HepG2 (cell line): ENCODE results near the gene DTYMK. TPM values are rescaled to one million over a fixed set of nuclear protein-coding genes. Genes with fewer than 3 reads are reported as not detected.
A peak's percentile ranks its signal among the peaks of the same experiment; 100 is the strongest.

Source experiments
- ATAC-seq: fragments of 200-7000 bp; cut with Tn5 transposase; 3 replicates; pipeline ENCODE4 v1.9.1; 2020; ENCODE audit warnings: mild to moderate bottlenecking, moderate library complexity
- BruUV-seq: library from RNA; stranded (reverse); fragments of 400-500 nt; replicated peaks from 2 replicates; lab custom pipeline; 2021; lab: Mats Ljungman, UMichigan
- CTCF ChIA-PET: fragments of 300-600 bp; formaldehyde crosslinking; extraction: SDS; loops from one replicate; lab custom pipeline; 2021; ENCODE audit warnings: low total read pairs, inconsistent platforms, low intra/inter-chr PET ratio; lab: Yijun Ruan, JAX
- POLR2A ChIA-PET: fragments of 350-600 bp; sonication (Branson Sonifier 250); formaldehyde crosslinking; loops from one replicate; lab custom pipeline; 2020; ENCODE audit warnings: antibody characterized with exemption, inconsistent platforms; lab: Yijun Ruan, JAX
- DNase-seq: peaks from one replicate; pipeline ENCODE4 v3.0.0-alpha.2; 2015; ENCODE audit warnings: low spot score
- FAIRE-seq: peaks from 3 replicates; lab custom pipeline; 2011; peaks lifted over from hg19 to GRCh38; lab: Jason Lieb, UNC
- H2AFZ ChIP-seq: one replicate; pipeline ENCODE4 v1.6.1; 2011; ENCODE audit warnings: low read length, inconsistent platforms
- H3K27ac ChIP-seq: fragments of 300-600 bp; 3 replicates; pipeline ENCODE4 v1.8.0; 2011; ENCODE audit warnings: mixed run types, mild to moderate bottlenecking, mixed read lengths, low read length, inconsistent platforms; ENCODE audit not compliant: insufficient read depth; ENCODE audit errors: extremely low read length
- H3K27me3 ChIP-seq, 2 experiments: fragments of 200-600 bp in 1 of 2; 2 replicates in 1 of 2; 3 replicates in 1 of 2; pipeline versions ENCODE4 v1.6.0 to v1.8.0; 2011; ENCODE audit warnings: low read length in 2 of 2, mild to moderate bottlenecking in 2 of 2, moderate library complexity in 2 of 2, inconsistent platforms in 1 of 2; ENCODE audit not compliant: insufficient read depth in 2 of 2, control insufficient read depth in 1 of 2
- H3K36me3 ChIP-seq, 2 experiments: fragments of 200-600 bp in 1 of 2; replicated peaks in 1 of 2; 2 replicates in 1 of 2; 3 replicates in 1 of 2; pipeline versions ENCODE4 v1.5.1 to v1.8.0; 2011; ENCODE audit warnings: low read length in 2 of 2, inconsistent platforms in 1 of 2; ENCODE audit not compliant: insufficient read depth in 2 of 2, control insufficient read depth in 1 of 2
- H3K4me1 ChIP-seq: 2 replicates; pipeline ENCODE4 v1.5.1; 2012; ENCODE audit warnings: low read length, inconsistent platforms; ENCODE audit not compliant: insufficient read depth
- H3K4me2 ChIP-seq: 2 replicates; pipeline ENCODE4 v1.6.0; 2011; ENCODE audit warnings: low read depth, low read length, inconsistent platforms
- H3K4me3 ChIP-seq, 3 experiments: fragments of 200-600 bp in 1 of 3; sonication (generic), shearing (Covaris generic) in 1 of 3; replicated peaks in 1 of 3; 2 replicates each; pipeline ENCODE4 v1.5.1; 2011 to 2016; ENCODE audit warnings: low read length in 3 of 3, inconsistent platforms in 2 of 3, low read depth in 2 of 3, mild to moderate bottlenecking in 2 of 3, control low read depth in 1 of 3, mixed read lengths in 1 of 3; ENCODE audit not compliant: insufficient read depth in 1 of 3
- H3K79me2 ChIP-seq: one replicate; pipeline ENCODE4 v1.6.1; 2011; ENCODE audit warnings: low read length, inconsistent platforms; ENCODE audit not compliant: insufficient read depth
- H3K9ac ChIP-seq: 2 replicates; pipeline ENCODE4 v1.6.0; 2011; ENCODE audit warnings: mild to moderate bottlenecking, low read depth, low read length, inconsistent platforms; ENCODE audit not compliant: insufficient read depth
- H3K9me3 ChIP-seq: 2 replicates; pipeline ENCODE4 v1.5.1; 2012; ENCODE audit warnings: mild to moderate bottlenecking, low read length
- H4K20me1 ChIP-seq: 2 replicates; pipeline ENCODE4 v1.6.0; 2011; ENCODE audit warnings: inconsistent platforms, mild to moderate bottlenecking, low read length, moderate library complexity; ENCODE audit not compliant: insufficient read depth
- KDM5B ChIP-seq: sonication (generic); formaldehyde crosslinking; IDR thresholded peaks from 2 replicates; pipeline ENCODE4 v1.4.0; 2020; ENCODE audit warnings: missing genetic modification reagents, mild to moderate bottlenecking, borderline replicate concordance
- SP2 ChIP-seq: sonication (generic); formaldehyde crosslinking; IDR thresholded peaks from 2 replicates; pipeline ENCODE4 v1.5.1; 2020; ENCODE audit warnings: mild to moderate bottlenecking, missing genetic modification reagents
- ZC3H13 ChIP-seq: sonication (generic); formaldehyde crosslinking; IDR thresholded peaks from 2 replicates; pipeline ENCODE4 v1.8.1; 2023; ENCODE audit warnings: mild to moderate bottlenecking, missing genetic modification reagents, moderate library complexity
- ZFP1 ChIP-seq: IDR thresholded peaks from 2 replicates; pipeline ENCODE4 v1.6.1; 2016
- ZFP36L1 ChIP-seq: sonication (generic); formaldehyde crosslinking; IDR thresholded peaks from 2 replicates; pipeline ENCODE4 v1.8.0; 2022; ENCODE audit warnings: mild to moderate bottlenecking, missing genetic modification reagents, moderate library complexity
- ZNF547 ChIP-seq: sonication (generic); formaldehyde crosslinking; IDR thresholded peaks from 2 replicates; pipeline ENCODE4 v1.5.1; 2020; ENCODE audit warnings: mild to moderate bottlenecking, missing genetic modification reagents
- ZNF563 ChIP-seq: sonication (generic); formaldehyde crosslinking; IDR thresholded peaks from 2 replicates; pipeline ENCODE4 v1.8.0; 2022; ENCODE audit warnings: mild to moderate bottlenecking, moderate library complexity, missing genetic modification reagents
- ZNF619 ChIP-seq: sonication (generic); formaldehyde crosslinking; IDR thresholded peaks from 2 replicates; pipeline ENCODE4 v1.4.0; 2020; ENCODE audit warnings: mild to moderate bottlenecking, missing genetic modification reagents
- ZSCAN21 ChIP-seq: sonication (generic); formaldehyde crosslinking; IDR thresholded peaks from 2 replicates; pipeline ENCODE4 v1.8.0; 2022; ENCODE audit warnings: mild to moderate bottlenecking, missing genetic modification reagents, moderate library complexity, borderline replicate concordance
- WGBS: methylation state at CpG from one replicate; pipeline ENCODE4 v1.1.6; 2017; ENCODE audit warnings: low lambda C conversion rate; 5-methylcytosine and 5-hydroxymethylcytosine counted together
- in situ Hi-C: cut with HindIII; loops from 2 replicates; pipeline ENCODE4 v1.10.0; 2017; ENCODE audit warnings: low pct_unique_long_range_greater_than_20kb; ENCODE audit not compliant: extremely low pct_ligation_motif_present
- intact Hi-C: fragments of 100-400 bp; cut with micrococcal nuclease; formaldehyde crosslinking; loops from one replicate; pipeline ENCODE4 v1.10.0; 2022; ENCODE audit not compliant: unreplicated experiment
- polyA plus RNA-seq, 8 experiments: library from polyadenylated mRNA; depleted of rRNA in 3 of 8; stranded (reverse) in 7 of 8; unstranded in 1 of 8; fragments of >200 nt; fragmentation: Illumina TruSeq in 4 of 8; extraction: Trizol in 4 of 8; gene quantifications; 2 replicates each; pipeline versions ENCODE4 v1.2.1 to v1.2.3, GENCODE V29; 2011 to 2016; ENCODE audit warnings: low read depth in 4 of 8, missing spikeins in 1 of 8, mixed read lengths in 1 of 8; ENCODE audit not compliant: insufficient read depth in 1 of 8
- total RNA-seq, 5 experiments: library from RNA; depleted of rRNA; stranded (reverse); fragments of >200 nt; fragmentation: Illumina TruSeq; extraction: Trizol; gene quantifications; 2 replicates each; pipeline ENCODE4 v1.2.3, GENCODE V29; 2016; ENCODE audit warnings: low read depth in 1 of 5
- TF ChIP-seq, protein P1 (sequence below): sonication (generic); formaldehyde crosslinking; conservative IDR thresholded peaks from 2 replicates; pipeline ENCODE4 v1.4.0; 2020; ENCODE audit warnings: missing genetic modification reagents

The DTYMK gene
- total and polyA plus RNA-seq, 2 of the 13 experiments (the other 11 are each of a cell fraction or from before 2014, with no cell fraction given): 57.5 to 134 TPM

- 0 out of 2 replicates have a peak, but pooled peaks have one; percentile 15 for TF ChIP-seq ZNF619 (CRISPR knock-in tag)
- TF ChIP-seq, protein P1, sequence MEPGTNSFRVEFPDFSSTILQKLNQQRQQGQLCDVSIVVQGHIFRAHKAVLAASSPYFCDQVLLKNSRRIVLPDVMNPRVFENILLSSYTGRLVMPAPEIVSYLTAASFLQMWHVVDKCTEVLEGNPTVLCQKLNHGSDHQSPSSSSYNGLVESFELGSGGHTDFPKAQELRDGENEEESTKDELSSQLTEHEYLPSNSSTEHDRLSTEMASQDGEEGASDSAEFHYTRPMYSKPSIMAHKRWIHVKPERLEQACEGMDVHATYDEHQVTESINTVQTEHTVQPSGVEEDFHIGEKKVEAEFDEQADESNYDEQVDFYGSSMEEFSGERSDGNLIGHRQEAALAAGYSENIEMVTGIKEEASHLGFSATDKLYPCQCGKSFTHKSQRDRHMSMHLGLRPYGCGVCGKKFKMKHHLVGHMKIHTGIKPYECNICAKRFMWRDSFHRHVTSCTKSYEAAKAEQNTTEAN: no peak
- 0 out of 2 replicates have a peak, but pooled peaks have one; percentile 31 for TF ChIP-seq ZSCAN21 (CRISPR knock-in tag)
- TF ChIP-seq SP2 (CRISPR knock-in tag): no peak
- TF ChIP-seq ZNF563: 0 out of 2 replicates have a peak, but pooled peaks have one; percentile 3
- TF ChIP-seq ZC3H13 (CRISPR knock-in tag): 0 out of 2 replicates have a peak, but pooled peaks have one; percentile 16
- TF ChIP-seq KDM5B (CRISPR knock-in tag): 0 out of 2 replicates have a peak, but pooled peaks have one; percentile 32
- 0 out of 2 replicates have a peak, but pooled peaks have one; percentile 10 for TF ChIP-seq ZNF547 (CRISPR knock-in tag)
- TF ChIP-seq ZFP1 (CRISPR knock-in tag): no peak
- no peak for TF ChIP-seq ZFP36L1 (CRISPR knock-in tag)
- H2AFZ ChIP-seq: no peak overlapping the region
- FAIRE-seq (no peak), ATAC-seq (peak; percentile 15), DNase-seq (no peak)
- BruUV-seq: no TSS peak
- H3K79me2 ChIP-seq: peaks cover 56% of the 10 kb centered on the region
- CTCF ChIA-PET: no interaction called here
- H3K36me3 ChIP-seq: peaks cover 28 to 58% of the 10 kb centered on the region in 2 experiments
- H3K4me3 ChIP-seq: no peak overlapping the region
- WGBS: 98% methylated on average over 4 of the region's 9 CpGs
- intact Hi-C loops: no loop called here
- H3K4me1 ChIP-seq: peaks cover 47% of the 10 kb centered on the region
- 0 out of 2 replicates have a peak overlapping the region, but pooled peaks have one; percentile 51 for H3K9ac ChIP-seq
- H3K4me2 ChIP-seq: 0 out of 2 replicates have a peak overlapping the region, but pooled peaks have one; percentile 48
- no peaks in the 10 kb centered on the region for H3K27me3 ChIP-seq
- POLR2A ChIA-PET: no interaction called here
- H3K9me3 ChIP-seq: no peaks in the 10 kb centered on the region
- H4K20me1 ChIP-seq: no peaks in the 10 kb centered on the region
- in situ Hi-C loops: no loop called here
- peak overlapping the region; percentile 64 for H3K27ac ChIP-seq
Observed at GRCh38 chr2:241652722-241653121, 33.9 kb downstream of the DTYMK start.
